ENCODE data around the gene FGF13.

DNA sequence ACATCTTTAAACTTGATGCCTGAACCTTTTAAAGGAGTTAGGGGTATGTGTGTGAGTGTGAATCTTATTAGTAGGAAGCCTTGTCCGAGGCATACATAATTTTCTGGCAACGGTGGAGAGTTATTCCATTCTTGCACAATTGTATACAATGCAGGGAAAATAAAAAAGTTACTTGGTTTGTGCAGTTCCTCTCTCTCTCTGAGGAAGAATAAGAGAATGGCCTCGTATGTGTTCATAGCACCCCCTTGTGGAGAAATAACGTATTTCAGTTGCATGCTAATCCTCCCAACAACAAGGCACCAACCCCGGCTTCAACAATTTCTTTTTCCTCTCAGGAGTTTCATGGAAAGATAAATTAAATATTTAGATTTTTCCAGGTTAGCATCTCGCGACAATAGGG lies 33.7 kb upstream of the FGF13 start:
- TF ChIP-seq, protein P1, sequence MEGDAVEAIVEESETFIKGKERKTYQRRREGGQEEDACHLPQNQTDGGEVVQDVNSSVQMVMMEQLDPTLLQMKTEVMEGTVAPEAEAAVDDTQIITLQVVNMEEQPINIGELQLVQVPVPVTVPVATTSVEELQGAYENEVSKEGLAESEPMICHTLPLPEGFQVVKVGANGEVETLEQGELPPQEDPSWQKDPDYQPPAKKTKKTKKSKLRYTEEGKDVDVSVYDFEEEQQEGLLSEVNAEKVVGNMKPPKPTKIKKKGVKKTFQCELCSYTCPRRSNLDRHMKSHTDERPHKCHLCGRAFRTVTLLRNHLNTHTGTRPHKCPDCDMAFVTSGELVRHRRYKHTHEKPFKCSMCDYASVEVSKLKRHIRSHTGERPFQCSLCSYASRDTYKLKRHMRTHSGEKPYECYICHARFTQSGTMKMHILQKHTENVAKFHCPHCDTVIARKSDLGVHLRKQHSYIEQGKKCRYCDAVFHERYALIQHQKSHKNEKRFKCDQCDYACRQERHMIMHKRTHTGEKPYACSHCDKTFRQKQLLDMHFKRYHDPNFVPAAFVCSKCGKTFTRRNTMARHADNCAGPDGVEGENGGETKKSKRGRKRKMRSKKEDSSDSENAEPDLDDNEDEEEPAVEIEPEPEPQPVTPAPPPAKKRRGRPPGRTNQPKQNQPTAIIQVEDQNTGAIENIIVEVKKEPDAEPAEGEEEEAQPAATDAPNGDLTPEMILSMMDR (IDR thresholded peaks at IDR 0.05), result peak; percentile 31 to 86 (median 64)
- no peak for TF ChIP-seq POLR2A (IDR thresholded peaks at IDR 0.05)
